ENCODE results near the gene CFAP410. TPM values are rescaled to one million over a fixed set of nuclear protein-coding genes. Genes with fewer than 3 reads are reported as not detected.

CFAP410 gene
- total and polyA plus RNA-seq, 2 of the 8 experiments (the other 6 are each of a cell fraction or from before 2014, with no cell fraction given): 10.6 to 12.0 TPM

GRCh38 chr21:44375761-44376241 lies 36.6 kb upstream of the CFAP410 start (continued):
- no peak for TF ChIP-seq CHD7 (IDR thresholded peaks at IDR 0.05; ENCODE audit: insufficient replicate concordance, low read length)
- no peak for TF ChIP-seq TEAD4 (IDR thresholded peaks at IDR 0.05; ENCODE audit: low read depth, low read length)
- no peak for TF ChIP-seq SP1 (IDR thresholded peaks at IDR 0.05; ENCODE audit: low read depth, low read length)
- TF ChIP-seq ASH2L (IDR thresholded peaks at IDR 0.05; ENCODE audit: low read length): no peak
- no peak for TF ChIP-seq ZNF274 (IDR thresholded peaks at IDR 0.05; ENCODE audit: borderline replicate concordance, extremely low read depth, low read length)
- no peak for TF ChIP-seq POLR2AphosphoS5 (IDR thresholded peaks at IDR 0.05; ENCODE audit: low read depth, low read length)
- no peak for TF ChIP-seq EP300 (IDR thresholded peaks at IDR 0.05; ENCODE audit: borderline replicate concordance in 1 of 2, low read depth in 2 of 2, low read length in 2 of 2)
- TF ChIP-seq KDM4A (IDR thresholded peaks at IDR 0.05; ENCODE audit: low read depth, low read length, severe bottlenecking): no peak
- no peak for TF ChIP-seq RAD21 (IDR thresholded peaks at IDR 0.05 in 1 of 2, conservative IDR thresholded peaks at IDR 0.05 in 1 of 2; ENCODE audit: low read depth in 2 of 2, low read length in 2 of 2)

Data from H1 (cell line).